CD8-positive, alpha-beta memory T cell (primary cell): ENCODE results near the gene NRN1L. TPM values are rescaled to one million over a fixed set of nuclear protein-coding genes. Genes with fewer than 3 reads are reported as not detected.
A peak's percentile ranks its signal among the peaks of the same experiment; 100 is the strongest.

Source experiments
- CTCF ChIA-PET: fragments of 350-600 bp; sonication (Branson Sonifier 250); formaldehyde crosslinking; loops from one replicate; lab custom pipeline; 2021; ENCODE audit warnings: antibody characterized with exemption; lab: Charles Lee
- POLR2A ChIA-PET: fragments of 350-600 bp; sonication (Branson Sonifier 250); formaldehyde crosslinking; loops from one replicate; lab custom pipeline; 2021; ENCODE audit warnings: antibody characterized with exemption; lab: Charles Lee
- DNase-seq, 5 donors: peaks; one replicate each; pipeline versions ENCODE4 v3.0.0 to v3.0.0-alpha.2; 2020 to 2022; ENCODE audit warnings: mixed read lengths in 1 of 5
- H3K27ac ChIP-seq: one replicate; pipeline ENCODE4 v1.7.0; 2013; ENCODE audit warnings: low read depth, mild to moderate bottlenecking, low read length, moderate library complexity
- H3K27me3 ChIP-seq: 2 replicates; pipeline ENCODE4 v1.7.0; 2013; ENCODE audit warnings: low read length, mild to moderate bottlenecking; ENCODE audit not compliant: insufficient read depth, poor library complexity, severe bottlenecking
- H3K36me3 ChIP-seq: 2 replicates; pipeline ENCODE4 v1.7.0; 2013; ENCODE audit warnings: mild to moderate bottlenecking, low read length, moderate library complexity; ENCODE audit not compliant: insufficient read depth
- H3K4me1 ChIP-seq: 2 replicates; pipeline ENCODE4 v1.7.0; 2013; ENCODE audit warnings: mild to moderate bottlenecking, low read length, moderate library complexity; ENCODE audit not compliant: insufficient read depth
- H3K4me3 ChIP-seq: 2 replicates; pipeline ENCODE4 v1.7.0; 2013; ENCODE audit warnings: mild to moderate bottlenecking, low read length
- H3K9me3 ChIP-seq: 2 replicates; pipeline ENCODE4 v1.7.0; 2013; ENCODE audit warnings: mild to moderate bottlenecking, low read length
- H3K27ac Mint-ChIP-seq, 8 donors: one replicate each; pipeline ENCODE4 v1.8.0; 2020 to 2021; ENCODE audit warnings: mixed read lengths in 8 of 8, mild to moderate bottlenecking in 6 of 8, inconsistent platforms in 3 of 8, moderate library complexity in 3 of 8
- H3K27me3 Mint-ChIP-seq, 2 donors: one replicate each; pipeline ENCODE4 v1.8.0; 2020 to 2021; ENCODE audit warnings: mixed read lengths in 2 of 2, mild to moderate bottlenecking in 1 of 2, moderate library complexity in 1 of 2
- H3K36me3 Mint-ChIP-seq, 3 donors: one replicate each; pipeline ENCODE4 v1.8.0; 2020 to 2021; ENCODE audit warnings: mixed read lengths in 3 of 3, inconsistent platforms in 1 of 3, mild to moderate bottlenecking in 1 of 3
- H3K4me1 Mint-ChIP-seq, 3 donors: one replicate each; pipeline ENCODE4 v1.8.0; 2020 to 2021; ENCODE audit warnings: mixed read lengths in 3 of 3, inconsistent platforms in 1 of 3, mild to moderate bottlenecking in 1 of 3
- H3K4me3 Mint-ChIP-seq, 7 donors: one replicate each; pipeline ENCODE4 v1.8.0; 2020 to 2021; ENCODE audit warnings: mixed read lengths in 7 of 7, mild to moderate bottlenecking in 6 of 7, moderate library complexity in 4 of 7, inconsistent platforms in 2 of 7
- H3K9me3 Mint-ChIP-seq, 5 donors: one replicate each; pipeline ENCODE4 v1.8.0; 2020 to 2022; ENCODE audit warnings: mixed read lengths in 5 of 5, mild to moderate bottlenecking in 3 of 5, moderate library complexity in 2 of 5, inconsistent platforms in 1 of 5
- polyA plus RNA-seq: library from polyadenylated mRNA; unstranded; fragments of 300-500 nt; fragmentation: Illumina TruSeq; gene quantifications from one replicate; pipeline ENCODE4 v1.2.3, GENCODE V29; 2021
- total RNA-seq, 2 experiments: library from RNA; stranded (reverse); gene quantifications; one replicate each; pipeline ENCODE4 v1.2.3, GENCODE V29; 2021

NRN1L gene
- total and polyA plus RNA-seq, 3 experiments from 2014 or later: 0.83 to 0.97 TPM; not detected in 1

DNA sequence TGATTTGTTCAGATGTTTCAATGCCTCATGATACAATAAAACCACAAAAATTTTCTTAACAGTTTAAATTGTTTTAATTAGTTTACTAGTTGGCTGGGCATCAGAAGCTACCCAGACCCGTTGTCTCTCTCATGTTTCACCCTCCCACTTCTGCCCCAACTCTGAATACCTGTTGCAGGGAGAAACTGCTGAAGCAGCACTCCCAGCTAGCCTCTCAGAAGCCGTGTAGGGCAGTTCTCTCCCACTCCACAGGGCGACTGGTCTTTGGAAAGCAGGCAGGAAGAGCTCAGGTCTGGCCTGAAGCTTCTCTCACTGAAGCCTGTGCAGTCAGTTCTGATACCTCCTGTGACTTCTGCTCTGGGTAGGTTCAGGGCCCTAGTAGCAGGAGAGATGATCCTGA, 13.4 kb upstream of the NRN1L start:
- Mint-ChIP-seq H3K9me3 (no peaks in the 10 kb centered on the region), H3K36me3 (peaks cover 0 to 59% (median 7%) of the 10 kb centered on the region in 3 donors), H3K4me3 (peak overlapping the region in 4 of 7 donors; percentile 86 to 96 (median 92)), H3K27ac (peak overlapping the region in 4 of 8 donors; percentile 24 to 88 (median 48)), H3K4me1 (peaks cover 33 to 40% (median 39%) of the 10 kb centered on the region in 3 donors), H3K27me3 (no peaks in the 10 kb centered on the region)
- Histone ChIP-seq H3K27me3 (no peaks in the 10 kb centered on the region), H3K9me3 (no peaks in the 10 kb centered on the region), H3K4me1 (peaks cover 35% of the 10 kb centered on the region), H3K36me3 (peaks cover 7% of the 10 kb centered on the region), H3K4me3 (no peak overlapping the region), H3K27ac (no peak overlapping the region)
- CTCF ChIA-PET: interaction anchor here (1.1 to 1.7 kb wide), 4 partner anchors 12 to 205 kb away, joined by 3 to 6 read pairs (median 5); partner anchors contain the start of genes C16orf86 and ENKD1
- POLR2A ChIA-PET: interaction anchor here (0.8 kb wide), 1 partner anchor 22 kb away, joined by 4 read pairs; the partner anchor contains the start of gene PSKH1
- no peak for DNase-seq

- H3K27ac ChIP-seq: peak overlapping the region; percentile 91
- H3K4me3 ChIP-seq: peak overlapping the region; percentile 79
- ChIA-PET CTCF (interaction anchor here (1.0 to 1.6 kb wide), 4 partner anchors 27 to 206 kb away, joined by 3 to 6 read pairs (median 4); partner anchors contain the start of genes C16orf86 and ENKD1), POLR2A (interaction anchor here (0.6 to 0.8 kb wide), 2 partner anchors 21 to 34 kb away, joined by 4 read pairs; partner anchors contain the start of gene PSKH1)
- H3K4me1 ChIP-seq: peaks cover 35% of the 10 kb centered on the region
- Mint-ChIP-seq H3K27ac (peak overlapping the region; percentile 88 to 96 (median 92)), H3K4me1 (peaks cover 33 to 42% (median 39%) of the 10 kb centered on the region in 3 donors), H3K9me3 (no peaks in the 10 kb centered on the region), H3K36me3 (peaks cover 0 to 60% (median 7%) of the 10 kb centered on the region in 3 donors), H3K4me3 (peak overlapping the region; percentile 86 to 96 (median 93)), H3K27me3 (no peaks in the 10 kb centered on the region)
- DNase-seq: no peak
- H3K9me3 ChIP-seq: no peaks in the 10 kb centered on the region
- no peaks in the 10 kb centered on the region for H3K27me3 ChIP-seq
- H3K36me3 ChIP-seq: peaks cover 17% of the 10 kb centered on the region
Measured at GRCh38 chr16:67872131-67872630, 12.5 kb upstream of the NRN1L start.

GRCh38 chr16:67872631-67873434, 11.9 kb upstream of the NRN1L start, which contains the start of gene EDC4:
Gene EDC4 (plus strand): TSS chr16:67873052. CDS start chr16:67873262, 210 bp downstream.
- H3K9me3 Mint-ChIP-seq: no peaks in the 10 kb centered on the region
- CTCF ChIA-PET: interaction anchor here (0.7 to 2.9 kb wide), 9 partner anchors 11 to 63 kb away, joined by 3 to 15 read pairs (median 3); partner anchors contain the start of gene NRN1L

DNA sequence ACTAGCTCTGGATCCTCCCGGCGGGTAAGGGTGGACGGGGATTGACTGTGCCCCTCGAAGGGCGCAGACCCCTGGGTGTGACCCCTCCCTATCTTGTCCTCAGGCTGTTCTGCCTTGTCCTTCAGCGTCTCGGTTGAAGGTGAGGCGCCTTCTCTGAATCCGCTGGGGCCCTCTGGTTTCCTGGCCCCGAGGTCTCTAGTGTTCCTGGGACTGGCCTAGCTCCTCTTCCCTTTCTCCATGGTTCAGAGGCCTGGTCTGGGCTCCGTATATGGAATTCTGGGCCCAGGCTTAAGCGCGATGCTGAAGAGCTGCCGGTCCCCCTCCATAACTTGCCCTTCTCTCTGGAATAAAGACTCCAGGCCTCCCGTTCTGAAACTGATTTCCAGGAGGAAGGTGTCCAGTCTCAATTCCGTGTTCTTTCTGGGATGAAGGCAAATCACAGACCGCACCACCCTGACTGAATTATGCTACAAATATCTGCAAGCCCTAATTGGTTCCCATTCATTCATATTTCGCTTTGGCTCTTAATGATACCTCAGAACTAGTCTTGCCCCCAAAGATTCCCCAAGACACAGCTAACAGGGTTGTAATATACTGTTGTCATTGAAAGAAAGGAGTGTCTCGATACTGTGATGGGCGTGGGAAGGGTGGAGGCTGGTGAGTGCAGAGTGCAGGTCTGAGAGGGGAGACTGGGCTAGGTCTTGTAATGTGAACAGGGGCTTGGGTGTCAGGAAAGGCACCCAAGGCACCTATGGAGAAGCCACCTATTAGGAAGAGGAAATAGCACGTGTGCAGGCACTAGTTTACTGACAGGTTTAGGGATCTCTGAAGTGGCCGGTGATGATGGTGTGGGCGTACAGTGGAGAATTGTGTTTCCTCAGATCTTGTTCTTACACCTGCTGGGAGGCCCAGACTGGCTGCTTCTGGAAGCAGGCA, 11.0 kb upstream of the NRN1L start:
- H3K9me3 Mint-ChIP-seq: no peaks in the 10 kb centered on the region
- H3K4me3 Mint-ChIP-seq: peak overlapping the region; percentile 91 to 96 (median 93)
- H3K4me1 Mint-ChIP-seq: peaks cover 33 to 42% (median 39%) of the 10 kb centered on the region in 3 donors
- DNase-seq: no peak
- peaks cover 0 to 65% (median 7%) of the 10 kb centered on the region in 3 donors for H3K36me3 Mint-ChIP-seq
- H3K4me3 ChIP-seq: peak overlapping the region; percentile 79
- POLR2A ChIA-PET: interaction anchor here (0.6 to 1.4 kb wide), 7 partner anchors 30 to 354 kb away, joined by 3 to 8 read pairs (median 4); partner anchors contain the start of genes PSMB10, RANBP10 and TSNAXIP1
- H3K27ac Mint-ChIP-seq: peak overlapping the region; percentile 85 to 96 (median 92)
- H3K27me3 Mint-ChIP-seq: no peaks in the 10 kb centered on the region
- H3K4me1 ChIP-seq: peaks cover 35% of the 10 kb centered on the region
- CTCF ChIA-PET: interaction anchor here (0.6 to 2.9 kb wide), 9 partner anchors 10 to 62 kb away, joined by 3 to 15 read pairs (median 3); partner anchors contain the start of gene NRN1L
- peak overlapping the region; percentile 91 for H3K27ac ChIP-seq
- peaks cover 26% of the 10 kb centered on the region for H3K36me3 ChIP-seq
- no peaks in the 10 kb centered on the region for H3K9me3 ChIP-seq
- H3K27me3 ChIP-seq: no peaks in the 10 kb centered on the region

More at GRCh38 chr16:67872631-67873434, 11.9 kb upstream of the NRN1L start, which contains the start of gene EDC4:
- peak within 1 kb of the TSS; percentile 91 for H3K27ac ChIP-seq
- peak within 1 kb of the TSS; percentile 91 to 96 (median 93) for H3K4me3 Mint-ChIP-seq
- H3K27me3 ChIP-seq: no peaks in the 10 kb centered on the region
- no peaks in the 10 kb centered on the region for H3K27me3 Mint-ChIP-seq
- H3K4me3 ChIP-seq: peak within 1 kb of the TSS; percentile 79
- H3K36me3 Mint-ChIP-seq: peaks cover 0 to 65% (median 7%) of the 10 kb centered on the region in 3 donors
- H3K9me3 ChIP-seq: no peaks in the 10 kb centered on the region
- H3K4me1 Mint-ChIP-seq: peaks cover 33 to 42% (median 39%) of the 10 kb centered on the region in 3 donors
- H3K4me1 ChIP-seq: peaks cover 35% of the 10 kb centered on the region
- peak within 1 kb of the TSS; percentile 88 to 96 (median 94) for H3K27ac Mint-ChIP-seq
- H3K36me3 ChIP-seq: peaks cover 20% of the 10 kb centered on the region
- peak; percentile 81 to 91 (median 84) for DNase-seq
- POLR2A ChIA-PET: interaction anchor here (1.0 to 1.4 kb wide), 5 partner anchors 29 to 66 kb away, joined by 3 to 8 read pairs (median 5); partner anchors contain the start of genes PSMB10, RANBP10 and TSNAXIP1

GRCh38 chr16:67874372-67874771, 10.3 kb upstream of the NRN1L start:
- Histone ChIP-seq H3K4me3 (peak overlapping the region; percentile 79), H3K9me3 (no peaks in the 10 kb centered on the region), H3K27ac (no peak overlapping the region), H3K27me3 (no peaks in the 10 kb centered on the region), H3K36me3 (peaks cover 32% of the 10 kb centered on the region), H3K4me1 (peaks cover 35% of the 10 kb centered on the region)
- H3K9me3 Mint-ChIP-seq: no peaks in the 10 kb centered on the region
- H3K4me3 Mint-ChIP-seq: peak overlapping the region; percentile 91 to 96 (median 93)
- peaks cover 33 to 42% (median 39%) of the 10 kb centered on the region in 3 donors for H3K4me1 Mint-ChIP-seq
- ChIA-PET CTCF (interaction anchor here (1.9 to 2.9 kb wide), 2 partner anchors 9 to 58 kb away, joined by 5 to 15 read pairs; partner anchors contain the start of gene NRN1L), POLR2A (interaction anchor here (0.6 to 1.4 kb wide), 5 partner anchors 58 to 354 kb away, joined by 3 to 8 read pairs (median 3); partner anchors contain the start of genes RANBP10 and TSNAXIP1)
- H3K36me3 Mint-ChIP-seq: peaks cover 0 to 69% (median 7%) of the 10 kb centered on the region in 3 donors
- peak overlapping the region in 7 of 8 donors; percentile 69 to 96 (median 93) for H3K27ac Mint-ChIP-seq
- no peaks in the 10 kb centered on the region for H3K27me3 Mint-ChIP-seq
- no peak for DNase-seq

DNA sequence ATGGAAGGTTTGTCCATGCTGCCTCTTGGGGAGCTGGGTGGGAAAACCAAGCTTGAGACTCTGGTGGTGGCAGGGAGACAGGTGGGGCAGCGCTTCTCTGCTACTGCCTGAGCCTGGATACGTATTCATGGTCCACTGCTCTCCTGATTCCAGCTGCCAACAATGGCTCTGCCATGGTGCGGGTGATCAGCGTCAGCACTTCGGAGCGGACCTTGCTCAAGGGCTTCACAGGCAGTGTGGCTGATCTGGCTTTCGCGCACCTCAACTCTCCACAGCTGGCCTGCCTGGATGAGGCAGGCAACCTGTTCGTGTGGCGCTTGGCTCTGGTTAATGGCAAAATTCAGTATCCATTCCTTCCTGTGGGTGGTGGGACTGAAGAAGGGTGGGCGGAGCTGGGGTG, 7.6 kb upstream of the NRN1L start:
- CTCF ChIA-PET: interaction anchor here (1.1 kb wide), 1 partner anchor 60 kb away, joined by 3 read pairs; no protein-coding TSS in a partner anchor

More for the DNA sequence above, 7.6 kb upstream of the NRN1L start:
- no peak overlapping the region for H3K27ac ChIP-seq
- no peaks in the 10 kb centered on the region for H3K27me3 Mint-ChIP-seq
- H3K9me3 ChIP-seq: no peaks in the 10 kb centered on the region
- H3K36me3 Mint-ChIP-seq: peaks cover 0 to 81% (median 0%) of the 10 kb centered on the region in 3 donors
- H3K27ac Mint-ChIP-seq: peak overlapping the region in 1 of 8 donors; percentile 17
- DNase-seq: no peak
- peaks cover 35% of the 10 kb centered on the region for H3K4me1 ChIP-seq
- no peaks in the 10 kb centered on the region for H3K9me3 Mint-ChIP-seq
- H3K4me3 Mint-ChIP-seq: no peak overlapping the region
- no peak overlapping the region for H3K4me3 ChIP-seq
- H3K36me3 ChIP-seq: peaks cover 59% of the 10 kb centered on the region
- POLR2A ChIA-PET: no interaction called here
- peaks cover 33 to 41% (median 37%) of the 10 kb centered on the region in 3 donors for H3K4me1 Mint-ChIP-seq
- no peaks in the 10 kb centered on the region for H3K27me3 ChIP-seq
